ENCODE results near the gene CCNE1.

The CCNE1 gene

DNA sequence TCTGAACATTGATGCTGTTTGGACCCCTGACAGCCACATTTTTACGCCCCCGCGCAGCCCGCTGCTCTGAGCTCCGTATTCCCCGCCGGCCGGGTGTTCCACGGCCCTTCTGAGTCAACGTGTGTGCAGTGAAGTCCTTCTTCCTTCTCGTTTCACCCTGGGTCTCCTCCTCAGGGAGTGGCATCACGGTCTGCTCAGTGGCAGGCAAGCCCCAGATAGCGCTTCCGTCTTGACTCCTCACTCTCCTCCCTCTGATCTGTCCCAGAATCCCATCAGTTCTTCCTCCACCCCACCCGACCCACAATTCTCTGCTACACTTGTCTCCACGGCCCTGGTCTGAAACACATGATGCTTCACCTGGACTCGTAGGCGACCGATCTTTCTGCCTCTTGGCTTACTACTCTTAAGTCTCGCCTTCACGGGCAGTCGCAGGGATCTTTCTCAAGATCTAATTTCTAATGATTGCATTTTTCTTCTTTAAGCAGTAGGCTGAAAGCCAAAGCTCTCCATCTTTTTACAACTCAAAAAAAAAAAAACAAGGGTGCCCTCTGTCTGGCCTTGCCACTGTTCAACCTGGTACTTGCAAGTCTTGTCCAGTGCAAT is 33.9 kb downstream of the CCNE1 start:
- peak; percentile 55 for DNase-seq

DNA sequence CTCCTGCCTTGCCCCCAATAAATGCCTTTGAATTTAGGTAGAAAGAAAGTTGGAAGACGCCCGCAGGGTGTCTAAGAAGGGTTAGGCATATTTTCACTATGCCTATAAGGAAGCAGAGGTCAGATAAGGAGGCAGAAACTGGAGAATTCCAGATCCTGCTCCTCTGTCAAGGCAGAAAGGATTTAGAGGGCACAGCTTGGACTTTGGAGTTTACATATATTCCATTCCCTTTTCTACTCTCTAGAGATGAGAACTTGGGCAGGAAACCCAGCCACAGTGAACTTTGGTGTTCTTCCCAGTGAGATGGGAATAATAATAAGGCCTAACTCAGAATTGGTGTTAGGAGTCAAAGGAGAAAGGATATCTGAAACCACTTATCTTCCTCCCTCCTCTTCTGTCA is 37.4 kb downstream of the CCNE1 start:
- no peak for DNase-seq

DNA sequence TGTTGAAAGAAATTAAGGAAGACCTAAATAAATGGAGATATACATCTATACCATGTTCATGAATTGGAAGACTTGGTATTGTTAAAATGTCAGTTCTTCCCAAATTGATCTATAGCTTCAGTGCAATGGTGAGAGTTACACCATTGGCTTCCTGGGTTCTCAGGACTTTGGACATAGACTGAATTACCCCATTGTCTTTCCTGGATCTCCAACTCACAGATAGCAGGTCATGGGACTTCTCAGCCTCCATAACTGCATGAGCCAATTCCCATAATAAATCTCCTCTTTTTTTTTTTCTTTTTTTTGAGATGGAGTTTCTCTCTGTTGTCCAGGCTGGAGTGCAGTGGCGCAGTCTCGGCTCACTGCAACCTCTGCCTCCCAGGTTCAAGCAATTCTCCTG is 38.7 kb downstream of the CCNE1 start:
- no peak for DNase-seq

DNA sequence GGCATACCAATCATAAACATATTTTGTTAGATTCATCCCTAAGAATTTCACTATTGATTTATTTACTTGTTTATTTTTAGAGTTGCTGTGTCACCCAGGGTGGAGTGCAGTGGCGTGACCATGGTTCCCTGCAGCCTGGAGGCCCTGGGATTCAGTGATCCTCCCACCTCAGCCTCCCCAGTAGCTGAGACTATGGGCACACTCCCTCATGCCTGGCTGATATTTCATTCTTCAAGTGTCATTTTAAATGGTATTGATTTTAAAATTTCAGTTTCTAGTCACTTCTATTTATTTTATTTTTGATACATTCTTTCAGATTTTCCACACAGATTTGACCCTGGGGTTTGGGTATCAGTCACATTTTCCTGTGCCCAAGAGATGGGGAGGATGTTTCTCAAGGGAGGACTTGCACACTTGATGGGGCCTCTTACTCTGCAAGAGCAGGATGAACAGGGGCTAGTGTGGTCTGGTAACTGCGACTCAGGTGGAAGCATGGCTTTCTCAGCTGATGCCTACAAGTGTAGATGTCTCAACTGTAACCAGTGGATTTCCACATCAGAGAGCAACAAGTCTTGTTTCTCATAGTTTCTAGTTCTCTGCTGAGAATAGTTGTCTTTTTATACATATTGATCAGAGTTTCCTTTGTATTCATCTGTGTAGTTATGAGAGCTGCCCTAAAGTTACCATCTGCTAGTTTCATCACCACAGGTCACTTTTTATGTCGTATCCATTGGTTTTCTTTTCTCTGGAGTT is 40.2 kb downstream of the CCNE1 start:
- no peak for DNase-seq

DNA sequence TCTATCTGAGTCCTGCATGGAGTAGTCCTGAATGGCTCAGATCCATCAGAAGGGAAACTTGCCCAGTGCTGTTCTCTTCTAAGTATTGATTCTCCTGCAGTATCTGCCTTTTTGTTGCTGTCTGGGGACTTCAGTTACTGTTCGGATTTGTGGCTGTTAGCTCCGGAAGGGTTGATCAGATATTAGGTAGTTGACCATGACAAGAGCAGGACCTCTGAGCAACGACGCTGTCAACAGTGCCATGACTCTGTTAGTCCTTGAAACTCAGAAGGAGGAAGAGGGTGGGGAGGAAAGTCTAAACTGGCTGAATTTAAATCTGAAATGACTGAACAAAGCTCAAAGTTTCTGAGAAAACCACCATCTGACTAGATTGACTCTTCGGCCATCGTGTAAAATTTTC is 42.2 kb downstream of the CCNE1 start:
- DNase-seq: no peak

GRCh38 chr19:29855087-29855486 is 43.3 kb downstream of the CCNE1 start:
- no peak for DNase-seq

DNA sequence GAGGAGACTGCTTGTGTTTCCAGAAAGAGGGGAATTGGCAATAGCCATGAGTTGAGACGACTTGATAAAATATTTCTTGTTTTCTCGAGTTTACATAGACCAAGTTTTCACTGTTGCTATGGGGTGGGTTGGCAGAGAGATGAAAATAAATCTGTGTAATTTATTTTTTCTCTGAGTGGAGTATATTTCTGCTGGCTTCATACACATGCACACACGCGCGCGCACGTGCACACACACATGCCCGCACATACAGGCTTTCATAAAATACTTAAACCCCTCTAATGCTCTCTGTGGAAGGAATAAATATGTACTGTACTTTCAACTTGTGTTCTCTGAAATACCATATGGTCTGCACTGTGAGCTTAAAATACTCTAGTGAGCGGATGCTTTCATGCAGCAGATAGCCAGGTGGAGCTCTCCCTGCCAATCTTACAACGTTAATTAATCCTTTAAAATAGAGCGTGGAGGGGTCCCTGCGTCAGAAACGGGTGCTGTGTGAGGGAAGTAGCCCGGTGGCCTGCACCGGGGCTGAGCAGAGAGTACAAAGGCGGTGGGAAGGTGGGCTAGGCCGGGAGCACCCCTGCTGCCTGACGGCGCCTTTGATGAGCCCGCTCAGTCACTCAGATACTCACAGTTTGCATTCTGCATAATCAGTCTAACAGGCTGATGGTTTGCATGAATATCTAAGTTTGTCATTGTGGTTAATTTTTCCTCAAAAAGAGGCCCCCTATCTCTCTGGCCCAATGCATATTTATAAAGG is 44.1 kb downstream of the CCNE1 start:
- DNase-seq: no peak

DNA sequence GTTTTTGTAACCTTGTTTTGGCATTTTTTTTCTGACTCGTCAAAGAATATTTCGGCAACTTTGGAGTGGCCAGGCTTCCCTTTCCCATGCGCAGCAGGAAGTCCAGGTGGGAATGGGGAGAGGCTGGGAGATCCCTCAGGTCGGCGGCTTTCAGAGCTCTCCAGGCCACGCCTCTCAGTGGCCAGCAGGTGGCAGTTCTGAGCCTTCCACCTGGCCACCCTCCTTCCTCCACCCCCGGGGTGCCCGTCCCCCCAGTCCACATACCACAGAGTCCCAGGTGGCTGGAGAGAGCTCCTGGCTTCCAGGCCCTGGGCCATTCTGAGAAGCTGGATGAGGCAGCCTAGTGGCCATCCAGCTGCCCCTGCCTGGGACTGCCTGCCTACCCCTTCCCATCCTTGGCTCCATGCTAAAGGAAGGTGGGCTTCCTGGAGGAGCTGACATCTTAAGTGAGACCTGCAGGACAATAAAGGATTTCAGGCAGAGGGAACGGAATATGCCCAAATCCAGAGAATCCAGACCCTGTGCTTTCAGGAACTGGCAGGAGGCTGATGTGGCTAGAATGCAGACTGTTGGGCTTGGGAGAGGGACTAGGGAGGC is 46.3 kb downstream of the CCNE1 start:
- DNase-seq: peak; percentile 62

GRCh38 chr19:29858621-29859020 is 46.8 kb downstream of the CCNE1 start:
- DNase-seq: no peak

DNA sequence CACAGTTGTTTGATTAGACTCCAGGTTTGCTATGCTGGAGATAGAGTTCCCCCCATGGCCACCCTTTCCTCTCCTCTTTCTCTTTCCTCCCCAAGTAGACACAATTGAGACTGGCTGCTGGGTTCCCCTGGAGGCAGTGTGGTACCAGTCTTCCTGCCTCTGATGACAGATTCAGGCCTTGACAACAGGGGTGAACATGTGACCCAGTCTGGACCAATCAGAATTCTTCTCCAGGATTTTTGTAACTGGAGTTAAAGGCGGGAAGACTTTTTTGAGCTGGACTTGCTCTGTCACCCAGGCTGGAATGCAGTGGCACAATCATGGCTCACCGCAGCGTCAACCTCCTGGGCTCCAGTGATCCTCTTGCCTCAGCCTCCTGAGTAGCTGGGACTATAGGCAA is 48.7 kb downstream of the CCNE1 start:
- DNase-seq: no peak

DNA sequence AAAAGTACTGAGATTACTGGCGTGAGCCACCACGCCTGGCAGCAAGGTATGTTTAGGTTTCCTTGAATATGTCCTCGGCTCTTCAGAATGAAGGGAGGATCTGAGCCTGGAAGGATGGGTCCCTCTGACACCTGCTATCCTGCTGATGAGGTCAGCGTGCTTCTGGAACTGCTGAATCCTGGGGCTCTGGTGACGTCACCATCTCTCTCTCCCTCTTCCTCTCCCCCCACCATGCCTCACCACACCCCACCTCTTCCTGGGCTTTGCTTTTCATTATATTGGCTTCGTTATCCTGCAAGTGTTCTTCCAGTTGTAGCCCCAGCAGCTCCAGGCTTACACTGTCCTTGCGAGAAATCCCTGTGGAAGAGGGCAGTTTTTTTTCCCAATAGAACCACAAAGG is 49.8 kb downstream of the CCNE1 start:
- DNase-seq: no peak

DNA sequence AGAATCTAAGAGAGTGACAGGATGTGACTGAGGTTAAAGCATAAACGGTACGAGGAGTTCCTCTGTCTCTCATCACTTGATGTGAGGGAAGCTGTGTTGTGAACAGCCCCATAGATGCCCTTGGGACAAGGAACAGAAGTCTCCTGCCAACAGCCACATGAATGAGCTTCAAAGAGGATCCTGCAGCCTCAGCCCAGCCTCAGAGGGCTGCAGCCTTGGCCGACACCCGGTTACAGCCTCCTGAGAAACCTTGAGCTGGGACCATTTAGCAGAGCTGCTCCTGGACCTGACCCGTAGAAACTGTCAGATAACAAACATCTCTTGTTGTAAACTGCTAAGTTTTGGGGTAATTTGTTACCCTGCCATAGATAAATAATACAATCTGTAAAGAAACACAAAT is 54.2 kb downstream of the CCNE1 start:
- DNase-seq: no peak

- no peak for DNase-seq
Measured at GRCh38 chr19:29867984-29868383, 56.2 kb downstream of the CCNE1 start.

DNA sequence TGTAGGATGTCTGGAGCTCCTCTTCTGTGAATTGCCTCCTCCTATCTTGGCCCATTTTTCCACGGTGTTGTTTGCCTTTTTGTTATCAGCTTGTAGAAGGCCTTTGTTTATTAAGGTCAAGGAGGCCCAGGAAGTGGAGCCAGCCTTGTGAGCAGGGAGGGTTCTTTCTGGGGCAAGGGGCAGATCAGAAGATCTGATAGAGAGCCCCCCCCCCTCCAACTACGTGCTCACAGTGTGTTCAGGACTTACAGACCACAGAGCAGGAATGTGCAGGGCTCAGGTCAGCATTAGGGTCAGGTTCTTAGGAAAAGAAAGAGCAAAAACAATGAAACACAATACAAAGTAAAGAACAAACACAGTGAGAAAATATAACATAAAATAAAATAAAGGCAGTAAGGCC is 59.4 kb downstream of the CCNE1 start:
- no peak for DNase-seq

DNA sequence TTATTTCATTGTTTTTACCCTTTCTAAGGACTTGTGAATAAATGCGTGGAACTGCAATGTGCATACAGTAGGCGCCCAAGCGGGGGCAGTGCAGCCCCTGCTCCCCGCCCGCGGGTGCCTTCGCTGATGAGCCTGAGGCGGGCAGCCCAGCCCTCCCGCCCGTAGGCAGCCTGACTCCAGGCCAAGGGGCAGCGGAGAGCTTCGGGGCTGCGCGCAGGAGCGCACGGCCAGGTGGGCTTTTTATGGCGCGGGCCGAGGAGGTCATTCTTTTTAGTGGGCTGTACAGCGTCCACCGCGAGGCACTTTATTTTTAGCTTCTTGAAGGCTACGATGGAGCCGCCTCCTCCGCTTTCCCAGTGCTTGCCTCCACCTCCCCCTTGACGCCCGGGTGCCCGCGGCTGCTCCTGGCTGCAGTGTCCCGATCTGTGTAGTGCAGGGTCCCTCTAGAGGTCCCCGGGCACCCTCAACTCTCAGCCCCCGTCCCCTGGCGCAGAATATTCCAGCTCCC is 60.5 kb downstream of the CCNE1 start:
- peak; percentile 56 for DNase-seq

- DNase-seq: peak; percentile 81
Measured at GRCh38 chr19:29873024-29873800, 61.4 kb downstream of the CCNE1 start.

All from CD4-positive, alpha-beta T cell treated with Interleukin-17A for 4 hours (primary cell).